Posterior vena cava (tissue), 2 donors: ENCODE measurements around the gene FAM53B. TPM values are rescaled to one million over a fixed set of nuclear protein-coding genes. Genes with fewer than 3 reads are reported as not detected.

Source experiments
- DNase-seq: peaks from one replicate; pipeline ENCODE4 v3.0.0-alpha.2; 2020; ENCODE audit warnings: low spot score
- intact Hi-C, 2 donors: fragments of 100-400 bp; cut with DNase I; formaldehyde crosslinking; loops; one replicate each; pipeline versions ENCODE4 v1.14.1 to v1.14.2; 2022 to 2023
- total RNA-seq, 2 donors: library from RNA; stranded (reverse); fragmentation: NEBNext Ultra II Directional; extraction: Animal tissue kit (Norgen Biotek cat#: 25700); gene quantifications; one replicate each; pipeline ENCODE4 v1.2.1, GENCODE V29; 2021
- donor health status: DM: yes; HTN: yes; CAD: no.
- donor health status: DM: yes; HTN: yes; CAD: no.

Gene FAM53B
- total RNA-seq, 2 donors from 2014 or later: 15.6 to 21.4 TPM

DNA sequence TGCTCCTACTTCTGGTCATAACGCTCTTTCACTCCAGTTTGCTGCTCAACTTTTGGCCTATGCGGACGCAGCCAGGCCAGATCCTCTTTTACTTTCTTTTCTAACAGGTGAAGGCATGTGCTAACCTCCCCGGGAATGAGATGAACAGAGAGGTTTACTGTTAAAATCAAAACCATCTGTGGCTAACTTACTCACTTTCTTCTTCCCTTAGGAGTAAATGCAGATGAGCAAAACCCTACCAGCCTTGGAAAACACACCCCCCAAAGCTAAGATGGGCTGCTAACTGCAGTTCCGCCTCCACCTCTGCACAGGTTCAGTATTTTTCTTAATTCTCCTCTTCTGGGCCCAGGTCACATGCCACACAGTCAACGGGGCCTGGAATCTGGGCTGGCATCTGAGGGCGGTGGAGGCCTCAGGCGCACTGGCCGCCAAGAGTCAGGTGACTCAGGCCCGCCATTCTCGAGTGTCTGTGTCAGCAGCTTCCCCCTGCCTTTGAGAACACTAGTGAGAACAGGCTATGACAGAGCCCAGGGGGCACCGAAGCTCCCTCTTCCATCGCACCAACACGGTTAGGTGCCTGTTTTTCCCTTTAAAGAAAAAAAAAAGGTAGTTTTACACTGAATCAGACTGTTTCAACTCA is 11.1 kb downstream of the FAM53B start:
- intact Hi-C loops: loop anchor here in 1 of 2 donors (10.0 kb wide), 1 partner anchor 88 kb away; no protein-coding TSS in a partner anchor
- no peak for DNase-seq

DNA sequence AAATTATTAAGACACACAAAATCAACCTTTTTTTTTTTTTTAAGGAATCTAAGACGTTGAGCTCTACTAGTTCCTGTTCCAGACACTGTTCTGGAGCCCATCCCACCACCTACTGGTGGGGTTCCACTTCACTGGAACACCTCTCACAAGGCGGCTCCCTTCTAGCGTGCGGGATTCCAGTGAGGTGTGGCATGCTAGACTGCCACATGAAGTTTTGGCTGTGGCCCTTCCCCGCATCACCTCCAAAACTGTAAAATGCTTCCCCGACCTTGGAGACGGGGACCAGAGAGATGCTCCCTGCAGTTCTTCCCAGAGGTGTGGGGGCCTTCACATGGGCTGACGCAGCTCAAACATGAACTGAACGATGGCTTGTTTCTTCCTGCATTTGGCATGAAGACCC is 12.6 kb downstream of the FAM53B start:
- intact Hi-C loops: loop anchor here in 1 of 2 donors (10.0 kb wide), 1 partner anchor 87 kb away; no protein-coding TSS in a partner anchor
- no peak for DNase-seq

DNA sequence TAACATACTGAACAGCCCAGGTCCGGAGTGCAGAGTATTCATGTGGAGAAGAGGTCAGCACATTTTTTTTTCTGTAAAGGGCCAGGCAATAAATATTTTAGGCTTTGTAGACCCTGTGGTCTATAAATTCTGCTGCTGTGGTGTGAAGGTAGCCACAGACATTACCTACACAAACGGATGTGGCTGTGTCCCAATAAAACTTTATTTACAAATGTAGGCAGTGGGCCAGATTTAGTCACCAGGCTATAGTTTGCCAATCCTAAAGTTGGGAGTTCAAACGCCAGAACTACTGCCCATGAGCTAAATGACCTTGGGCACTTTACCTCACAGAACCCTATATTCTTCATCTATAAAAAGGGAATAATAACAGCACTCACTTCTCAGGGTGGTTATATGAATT is 13.4 kb downstream of the FAM53B start:
- DNase-seq: no peak
- intact Hi-C loops: loop anchor here in 1 of 2 donors (10.0 kb wide), 1 partner anchor 86 kb away; no protein-coding TSS in a partner anchor

DNA sequence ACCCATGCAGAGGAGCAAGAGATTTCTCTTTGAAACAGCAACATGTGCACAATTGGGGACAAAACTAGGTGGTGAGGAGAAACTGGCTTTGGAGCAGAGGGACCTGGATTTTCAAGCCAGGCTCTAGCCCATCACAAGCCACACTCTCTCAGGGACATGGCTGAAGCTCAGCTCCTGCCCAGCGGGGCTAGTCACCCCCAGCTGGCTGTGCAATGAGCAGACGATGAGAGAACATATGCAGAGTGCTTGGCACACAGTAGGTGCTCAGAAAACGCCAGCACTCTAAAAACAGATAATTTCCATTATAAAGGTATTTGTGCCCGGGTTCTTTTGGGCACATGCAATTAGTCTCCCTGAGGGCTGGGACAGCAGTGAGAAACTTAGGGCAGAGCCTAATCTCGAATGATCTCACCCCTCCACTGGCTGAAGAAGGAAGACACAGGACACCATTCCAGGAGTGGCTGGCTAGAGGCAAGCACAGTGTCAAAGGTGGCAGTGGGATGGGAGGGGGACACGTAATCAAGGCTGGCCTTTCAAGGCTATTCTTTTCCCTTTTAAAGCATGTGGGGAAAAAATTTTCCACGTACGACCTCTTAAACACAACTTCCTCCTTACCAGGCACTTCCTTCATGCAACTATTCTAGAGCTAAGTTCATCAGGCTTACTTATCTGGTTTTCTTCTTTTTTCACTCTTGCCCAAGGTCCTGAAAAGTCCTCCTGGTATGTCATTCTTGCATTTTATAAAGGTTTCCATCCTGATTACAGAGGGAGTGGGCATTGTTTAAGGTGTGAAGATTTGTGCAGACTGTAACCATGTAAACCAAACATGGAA is 15.1 kb downstream of the FAM53B start:
- intact Hi-C loops: no loop called here
- no peak for DNase-seq

DNA sequence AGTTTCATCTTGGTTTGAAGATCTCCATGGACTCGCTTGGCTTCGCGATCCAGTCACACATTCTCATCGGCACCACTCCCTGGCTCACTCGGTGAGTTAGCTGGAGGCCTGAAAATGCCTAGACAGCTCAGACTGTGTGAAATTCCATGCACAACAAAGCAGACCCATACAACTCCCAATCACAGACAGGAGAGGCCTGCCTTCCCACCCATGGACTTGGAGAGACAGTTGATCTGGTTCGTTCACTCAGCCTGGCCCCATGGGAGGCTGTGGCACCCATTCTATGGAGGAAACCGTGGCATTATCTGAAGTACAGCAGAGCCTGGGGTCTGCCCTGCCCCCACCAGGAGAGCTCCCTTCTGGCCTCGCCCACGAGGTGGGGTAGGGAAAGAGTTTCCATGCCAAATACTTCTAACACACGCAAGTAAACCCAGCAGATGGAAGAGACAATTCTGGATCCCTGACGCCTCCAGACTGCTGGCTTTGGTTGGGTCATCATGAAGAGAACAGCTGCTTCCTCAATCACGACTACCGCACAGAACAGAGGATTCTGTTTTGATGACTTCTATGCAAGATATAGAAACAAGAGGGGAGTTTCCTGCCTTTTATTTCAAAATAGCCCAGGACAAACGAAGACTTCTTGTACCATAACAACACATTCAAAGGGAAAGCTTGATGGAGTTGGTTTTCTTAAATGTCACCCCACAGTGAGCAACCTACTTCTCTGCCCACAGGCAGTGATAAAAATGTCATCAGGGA is 15.9 kb downstream of the FAM53B start:
- peak; percentile 47 for DNase-seq
- intact Hi-C loops: no loop called here

DNA sequence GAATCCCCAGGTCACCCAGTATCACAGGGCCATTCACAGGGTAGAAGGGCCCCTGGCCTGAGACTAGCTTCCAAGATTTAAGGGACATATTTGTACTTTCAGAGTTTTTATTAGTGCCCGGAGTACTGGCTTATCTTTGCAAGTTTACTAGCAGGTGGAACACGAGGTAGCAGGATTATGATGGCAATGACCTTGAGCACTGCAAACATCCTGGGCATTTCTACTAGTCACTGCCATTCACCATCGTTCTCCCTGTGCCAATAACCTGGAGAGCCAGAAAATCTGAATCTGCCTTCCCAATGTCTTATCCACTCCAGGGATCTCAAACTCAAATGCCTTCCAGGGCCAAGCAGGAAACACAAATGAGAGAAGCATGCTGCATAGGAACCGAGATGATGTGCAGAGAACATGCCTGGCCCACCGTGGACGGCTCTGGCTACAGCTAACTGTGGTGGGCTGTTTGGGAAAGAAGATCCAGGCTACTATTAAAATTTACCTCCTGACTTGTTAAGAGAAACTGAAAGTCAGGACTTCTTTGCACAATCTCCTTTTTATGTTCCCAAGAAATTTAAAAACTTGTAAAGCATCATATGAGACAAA is 16.7 kb downstream of the FAM53B start:
- DNase-seq: peak; percentile 11
- intact Hi-C loops: no loop called here

DNA sequence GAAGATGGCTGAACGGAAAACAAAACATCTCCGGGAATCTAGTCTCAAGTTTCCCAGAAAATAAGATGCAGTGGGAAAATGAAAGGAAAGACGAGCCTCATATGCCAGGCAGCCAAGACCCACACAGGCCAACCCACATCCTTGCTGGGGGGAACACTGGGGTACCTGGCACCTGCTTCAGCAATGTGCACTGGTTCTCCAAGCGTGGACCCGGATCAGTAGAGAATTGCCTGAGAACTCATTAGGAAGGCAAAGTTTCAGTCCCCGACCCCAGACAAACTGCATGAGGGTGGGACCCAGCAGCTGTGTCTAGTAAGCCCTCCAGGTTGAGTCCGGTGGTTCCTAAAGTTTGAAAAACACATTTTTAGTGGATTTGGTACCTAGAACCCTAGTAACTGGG is 18.4 kb downstream of the FAM53B start:
- DNase-seq: peak; percentile 31
- intact Hi-C loops: no loop called here

DNA sequence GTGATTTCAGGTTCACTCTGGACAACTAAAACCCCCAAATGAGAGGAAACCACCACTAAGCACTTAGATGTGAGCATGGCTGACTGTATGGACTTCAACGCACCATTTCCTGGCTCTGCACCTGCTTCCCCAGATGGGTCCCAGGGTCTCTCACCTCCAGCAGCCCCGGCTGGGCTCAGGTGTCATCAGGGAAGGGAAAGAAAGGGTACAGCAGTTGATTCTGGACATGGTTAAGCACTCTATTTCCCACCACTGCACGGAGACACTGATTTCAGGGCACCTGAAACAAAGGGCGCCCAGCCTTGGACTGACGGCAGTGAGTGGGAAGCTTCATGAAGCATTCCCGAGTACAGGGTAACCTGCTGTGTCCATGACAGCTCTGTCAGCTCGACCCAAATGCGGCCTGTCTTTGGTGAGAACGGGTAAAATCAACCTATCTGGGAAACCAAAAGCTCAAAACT is 19.0 kb downstream of the FAM53B start:
- peak; percentile 41 for DNase-seq
- intact Hi-C loops: no loop called here

DNA sequence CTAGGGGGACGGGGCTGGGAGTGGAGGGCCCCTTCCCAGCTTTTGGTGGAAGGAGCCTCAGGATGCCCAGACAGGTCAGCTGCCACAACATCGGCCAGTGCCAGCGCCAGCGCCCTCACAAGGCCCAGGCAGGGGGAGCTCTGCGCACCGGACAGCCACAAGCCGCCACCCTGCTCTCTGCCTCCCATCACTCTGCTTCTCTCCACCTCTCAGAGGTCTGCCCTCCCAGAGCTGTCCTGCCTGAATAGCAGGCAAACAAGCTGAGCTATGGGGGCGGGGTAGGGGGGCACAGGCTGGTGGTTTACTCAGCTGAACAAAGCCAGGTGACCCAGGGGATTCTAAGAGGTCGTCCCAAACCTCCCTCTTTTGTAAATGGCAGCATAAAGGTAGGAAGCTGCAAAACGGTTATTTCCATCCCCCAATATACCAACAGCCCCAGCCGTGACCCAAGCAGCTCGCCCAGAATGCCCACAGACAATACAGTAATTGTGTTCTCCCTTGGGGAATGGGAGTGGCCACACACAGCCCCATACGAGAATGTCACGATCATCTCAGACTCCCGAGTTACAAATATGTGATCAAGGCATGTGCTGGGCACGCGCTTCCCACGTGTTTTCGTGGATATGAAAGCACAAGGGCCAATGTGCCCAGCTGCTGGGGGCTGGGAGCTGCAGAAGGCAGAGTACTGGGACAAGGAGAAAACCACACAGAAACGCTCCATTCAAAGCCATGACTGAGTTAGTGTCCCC is 19.7 kb downstream of the FAM53B start:
- intact Hi-C loops: no loop called here
- peak; percentile 62 for DNase-seq

DNA sequence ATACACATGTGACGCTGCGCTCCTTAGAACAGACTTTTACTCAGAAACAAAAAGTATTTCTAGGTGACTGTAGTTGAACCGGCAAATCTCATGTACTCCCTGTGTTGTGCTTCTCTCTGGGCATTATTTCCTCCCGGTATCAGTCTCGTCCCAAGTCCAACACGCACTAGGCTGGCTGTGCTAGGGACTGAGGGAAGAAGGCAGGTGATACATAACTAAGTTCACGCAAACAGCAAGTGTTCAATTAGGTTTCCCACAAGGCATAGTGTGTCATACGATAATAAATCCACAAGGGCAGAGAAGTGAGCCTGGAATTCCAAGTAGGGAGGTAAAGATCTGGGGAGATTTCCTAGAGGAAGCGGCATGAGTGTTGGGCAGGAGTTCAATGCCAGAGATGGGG is 20.4 kb downstream of the FAM53B start:
- DNase-seq: peak; percentile 19
- intact Hi-C loops: no loop called here

DNA sequence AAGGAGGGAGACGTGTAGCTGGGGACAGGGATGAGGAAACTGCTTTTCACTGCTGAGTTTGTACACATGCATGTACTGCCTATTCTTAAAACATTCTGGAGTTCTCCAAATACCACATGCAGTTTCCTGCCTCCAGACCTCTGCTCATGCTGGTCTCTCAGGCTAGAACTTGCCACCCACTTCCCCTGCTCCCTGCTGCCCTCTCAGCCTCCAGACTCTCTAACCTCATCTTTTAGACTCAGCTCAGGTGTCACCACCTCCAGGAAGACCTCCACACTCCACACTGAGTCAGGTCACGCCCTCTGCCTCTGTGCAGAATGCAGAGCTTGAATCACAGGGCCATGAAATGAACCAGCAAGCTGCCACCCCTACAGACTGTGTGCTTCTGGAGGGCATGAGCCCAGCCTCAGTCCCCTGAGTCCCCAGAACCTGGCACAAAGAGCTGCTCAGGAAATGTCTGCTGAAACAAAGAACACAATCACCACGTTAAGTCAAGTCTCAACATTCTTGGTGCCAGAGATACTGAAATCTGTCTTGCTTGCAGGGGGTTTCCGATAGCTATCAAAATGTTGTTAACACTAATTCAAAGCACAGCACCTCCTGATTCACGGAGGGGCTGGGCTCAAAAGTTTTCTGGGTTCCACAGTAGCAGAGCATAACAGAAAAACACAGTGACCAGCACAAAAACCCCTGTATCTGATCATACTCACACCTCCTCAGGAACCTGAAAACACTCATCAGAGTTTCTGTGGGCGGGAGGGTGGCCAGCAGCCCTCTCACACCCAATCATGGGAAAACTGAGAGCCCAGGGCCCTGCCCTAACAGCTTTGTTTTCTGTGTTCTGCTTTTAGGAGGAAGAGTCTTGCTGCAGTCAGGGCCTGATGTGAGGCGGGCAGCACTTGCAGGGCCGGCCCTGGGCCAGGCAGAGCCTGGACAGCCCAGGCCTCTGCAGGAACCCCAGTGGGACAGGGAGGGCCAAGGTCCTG is 21.1 kb downstream of the FAM53B start:
- intact Hi-C loops: no loop called here
- DNase-seq: peak; percentile 85

DNA sequence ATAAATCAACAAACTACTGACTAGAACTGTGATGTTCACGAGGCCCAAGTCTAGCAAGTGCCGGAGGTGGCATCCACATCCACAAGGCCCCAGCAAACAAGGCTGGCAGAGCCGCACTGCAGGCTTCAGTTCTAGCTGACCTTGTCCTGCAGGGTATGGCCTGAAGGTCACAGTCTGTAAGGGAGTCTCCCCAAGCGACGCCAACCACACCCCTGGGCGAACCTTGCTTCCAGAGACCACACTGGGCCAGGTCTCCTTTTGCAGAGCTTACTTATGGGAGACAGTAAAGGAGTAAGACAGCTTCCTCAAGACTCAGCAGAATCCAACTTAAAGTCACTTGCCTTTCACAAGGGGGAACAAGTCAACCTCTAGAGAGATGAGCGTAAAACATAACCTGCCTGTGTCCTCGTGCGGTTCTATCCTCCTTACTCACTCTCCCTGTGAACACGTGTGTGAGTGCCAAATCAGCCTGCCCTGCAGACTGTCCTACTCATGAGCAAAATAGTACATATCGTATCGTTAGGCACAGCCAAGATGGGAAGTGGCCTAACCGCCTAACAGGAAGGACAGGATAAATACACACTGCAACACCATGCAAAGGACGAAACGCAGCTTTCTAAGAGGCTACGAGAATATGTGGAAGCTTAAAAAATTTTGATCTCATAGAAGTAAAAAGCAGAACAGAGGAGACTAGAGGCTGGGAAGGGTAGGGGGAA is 22.7 kb downstream of the FAM53B start:
- peak; percentile 82 for DNase-seq
- intact Hi-C loops: no loop called here

DNA sequence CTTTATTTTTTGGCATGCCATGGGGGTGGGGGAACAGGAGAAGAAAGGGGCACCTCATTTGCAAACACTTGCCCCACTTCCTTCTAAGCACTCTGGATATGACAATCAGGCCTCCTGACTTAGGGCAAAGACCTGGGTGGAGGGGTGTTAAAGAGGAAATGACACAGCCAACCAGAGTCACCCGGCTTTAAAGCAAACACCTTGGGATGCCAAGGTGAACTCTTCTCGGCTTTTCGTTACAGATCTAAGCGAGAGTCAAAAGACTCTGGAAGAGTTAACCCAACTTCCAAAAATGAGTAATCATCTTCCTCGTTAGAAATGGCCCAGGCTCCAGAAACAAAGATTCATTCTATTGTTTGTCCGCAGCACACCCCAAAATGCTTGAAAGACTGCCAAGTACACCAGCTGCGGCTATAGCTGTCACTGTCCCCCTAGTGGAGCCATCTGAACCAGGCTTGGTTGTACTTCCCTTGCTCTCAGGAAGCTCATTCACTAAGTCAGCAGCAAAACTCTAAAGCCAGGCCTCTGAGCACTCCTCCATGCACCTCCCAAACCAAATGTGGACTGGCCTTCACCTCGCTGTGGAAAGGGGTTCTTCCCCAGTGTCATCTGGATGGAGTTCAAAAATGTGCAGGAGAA is 24.8 kb downstream of the FAM53B start:
- no peak for DNase-seq
- intact Hi-C loops: no loop called here

DNA sequence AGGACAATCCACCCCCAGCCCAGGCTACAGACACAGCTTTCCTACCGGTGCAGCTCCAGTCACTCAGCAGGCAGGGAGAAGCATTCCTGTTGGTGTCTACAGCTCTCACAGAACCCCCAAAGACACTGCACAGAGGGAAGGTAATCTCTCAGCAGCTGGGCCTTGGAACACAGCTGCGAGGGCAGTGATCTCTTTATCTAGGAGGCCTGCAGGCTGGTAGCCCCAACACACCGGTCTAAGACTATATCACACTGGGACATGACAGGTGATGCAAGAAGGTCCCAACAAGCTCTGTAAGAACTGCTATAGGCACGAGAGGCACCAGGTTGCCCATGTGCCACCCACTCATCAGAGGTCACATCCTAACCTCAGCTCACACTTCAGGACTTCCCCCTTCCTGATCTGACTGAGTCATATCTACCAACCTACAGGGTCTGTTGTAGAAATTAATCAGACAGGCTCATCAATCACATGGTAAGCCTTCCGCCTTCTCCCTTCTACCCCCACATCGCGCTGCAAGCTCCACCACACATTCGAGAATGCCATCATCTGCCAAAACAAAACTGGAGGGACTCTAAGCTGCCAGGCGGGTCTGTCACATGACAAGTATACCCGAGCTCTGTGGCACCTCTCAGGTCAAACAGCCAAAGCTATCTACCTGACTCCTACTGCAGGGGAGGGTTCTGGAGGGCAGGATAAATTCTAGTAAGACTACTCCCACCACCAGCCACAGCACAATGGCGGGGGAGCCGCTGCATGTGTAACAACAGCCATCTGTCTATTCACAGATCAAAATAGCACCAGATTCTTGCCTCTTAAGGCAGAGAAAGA is 26.1 kb downstream of the FAM53B start:
- intact Hi-C loops: no loop called here
- DNase-seq: no peak

DNA sequence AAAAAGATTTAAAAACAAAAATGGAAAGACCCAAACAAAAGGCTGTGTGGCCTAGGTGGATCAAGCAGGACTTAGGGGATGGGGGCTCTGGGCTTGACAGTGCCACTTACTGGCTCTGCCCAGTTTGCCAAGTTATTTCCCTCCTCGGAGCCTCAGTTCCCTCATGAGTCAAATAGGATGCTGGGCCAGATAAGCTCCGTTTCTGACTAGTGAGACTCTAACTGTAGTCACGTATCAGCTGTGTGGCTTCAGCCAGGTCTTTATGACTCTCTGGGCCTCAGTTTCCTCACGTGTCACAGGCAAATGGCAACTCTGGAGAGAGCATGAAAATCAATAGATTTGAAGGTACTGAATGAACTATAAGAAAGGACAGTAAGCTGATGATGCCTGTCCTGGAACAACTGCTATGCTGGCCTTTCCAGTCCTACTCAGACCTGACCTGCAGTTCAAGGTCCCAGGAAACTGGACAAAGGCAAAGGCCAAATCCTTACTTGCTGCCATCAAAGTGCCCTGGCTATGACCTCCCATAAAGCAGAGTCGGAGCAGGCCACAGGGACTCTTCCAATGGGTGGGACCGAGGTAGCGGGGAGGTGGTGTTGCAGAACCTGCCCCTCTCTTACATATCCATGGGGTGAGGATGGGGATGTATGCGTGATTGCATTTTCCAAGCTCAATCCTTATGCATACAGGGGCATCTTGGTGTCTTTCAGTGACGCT is 27.0 kb downstream of the FAM53B start:
- no peak for DNase-seq
- intact Hi-C loops: no loop called here
